ENCODE measurements around the gene LCNL1.
"Not testable (repeated sequence)": the region's sequence is repeated elsewhere in the genome, so short reads cannot be mapped to it uniquely, and the experiment has no call there.

The LCNL1 gene

GRCh38 chr9:137028263-137029057 is 45.7 kb downstream of the LCNL1 start:
- no peak for FAIRE-seq

- no peak for FAIRE-seq
Observed at GRCh38 chr9:137029058-137029936, 46.5 kb downstream of the LCNL1 start.

- no peak for FAIRE-seq
Observed at GRCh38 chr9:137030006-137030405, 47.2 kb downstream of the LCNL1 start.

DNA sequence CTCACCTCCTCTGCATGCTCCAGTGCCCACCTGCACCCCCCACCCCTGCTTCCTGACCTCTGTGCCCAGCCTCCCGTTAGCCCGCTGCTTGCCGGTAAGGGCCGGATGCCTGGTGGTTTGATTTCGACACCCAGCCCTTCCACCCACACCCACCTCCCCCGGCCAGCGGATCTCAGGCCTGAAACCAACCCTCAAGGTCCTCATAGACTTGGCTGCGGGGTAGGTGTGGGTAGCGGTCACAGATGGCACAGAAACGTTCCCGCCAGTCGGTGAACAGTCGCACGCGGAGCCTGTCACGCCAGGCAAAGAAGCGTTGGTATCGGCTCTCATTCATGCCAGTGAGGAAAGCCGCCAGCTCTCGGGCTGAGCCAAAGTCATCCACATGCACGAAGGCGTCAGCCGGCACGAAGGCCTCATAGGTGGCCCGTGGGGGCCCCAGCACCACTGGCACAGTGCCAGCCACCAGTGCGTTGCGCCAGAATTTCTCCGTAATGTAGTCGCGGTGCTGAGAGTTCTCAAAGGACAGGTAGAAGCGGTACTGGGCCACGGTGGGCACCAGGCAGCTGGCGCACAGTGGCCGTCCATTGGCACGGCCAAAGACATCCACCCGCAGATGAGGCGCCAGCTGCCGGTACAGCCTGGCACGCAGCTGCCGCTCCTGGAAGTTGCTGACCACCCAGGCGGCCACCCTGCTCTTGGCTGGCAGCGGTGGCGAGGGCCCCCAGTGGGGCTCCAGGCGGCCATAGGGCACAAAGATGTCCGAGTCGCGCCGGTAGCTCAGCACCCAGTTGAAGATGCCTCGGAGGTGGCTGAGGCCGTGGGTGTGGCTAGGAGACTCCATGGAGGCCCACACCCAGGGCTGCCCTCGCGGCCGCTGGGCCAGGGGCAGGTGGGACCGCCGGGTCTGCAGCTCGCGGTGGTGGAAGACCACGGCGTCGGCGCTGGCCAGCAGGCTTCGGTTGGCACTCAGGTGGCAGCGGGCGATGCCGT is 48.0 kb downstream of the LCNL1 start:
- no peak for FAIRE-seq

DNA sequence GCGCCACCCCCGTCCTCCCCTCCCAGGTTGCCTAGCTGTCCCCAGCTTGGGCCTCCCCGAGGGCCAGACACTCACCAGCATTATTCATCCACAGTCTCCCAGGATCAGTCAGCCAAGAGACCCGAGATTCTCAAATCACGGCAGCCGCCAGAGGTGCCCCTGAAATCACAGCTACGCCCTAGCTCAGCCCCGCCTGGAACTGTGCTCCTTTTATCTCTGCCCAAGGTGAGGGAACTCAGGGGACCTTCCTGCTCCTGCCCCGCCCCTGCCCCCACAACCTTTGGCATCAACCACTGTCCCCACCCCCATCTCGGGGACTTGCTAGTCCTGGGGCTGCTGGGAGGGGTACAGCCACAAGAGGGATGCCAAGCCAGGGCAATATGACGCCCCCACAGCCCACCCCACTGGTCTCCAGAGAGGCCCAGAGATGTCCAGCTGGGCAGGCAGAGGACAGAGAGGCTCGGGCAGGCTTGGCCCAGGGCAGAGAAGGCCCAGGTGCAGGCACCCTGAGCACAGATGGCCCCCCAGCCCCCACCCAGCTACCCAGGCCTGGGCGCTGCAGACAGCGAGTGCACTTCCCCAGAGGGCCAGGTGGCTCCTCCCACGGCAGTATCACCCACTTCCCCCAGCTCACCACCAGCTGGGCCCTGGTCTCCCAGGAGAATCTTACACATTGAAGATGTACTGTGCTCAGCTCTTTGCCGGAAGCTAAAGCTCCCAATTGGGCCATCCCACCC is 49.3 kb downstream of the LCNL1 start, which contains the start of gene FUT7:
TSS of gene FUT7 (minus strand) at position 185 of the 737 bp plus-strand sequence. CDS start at position 88, 97 bp downstream.
- no peak for FAIRE-seq

GRCh38 chr9:137032858-137033257 is 50.1 kb downstream of the LCNL1 start:
- no peak for FAIRE-seq

GRCh38 chr9:137033481-137033880 is 50.7 kb downstream of the LCNL1 start:
- FAIRE-seq: not testable (repeated sequence)

DNA sequence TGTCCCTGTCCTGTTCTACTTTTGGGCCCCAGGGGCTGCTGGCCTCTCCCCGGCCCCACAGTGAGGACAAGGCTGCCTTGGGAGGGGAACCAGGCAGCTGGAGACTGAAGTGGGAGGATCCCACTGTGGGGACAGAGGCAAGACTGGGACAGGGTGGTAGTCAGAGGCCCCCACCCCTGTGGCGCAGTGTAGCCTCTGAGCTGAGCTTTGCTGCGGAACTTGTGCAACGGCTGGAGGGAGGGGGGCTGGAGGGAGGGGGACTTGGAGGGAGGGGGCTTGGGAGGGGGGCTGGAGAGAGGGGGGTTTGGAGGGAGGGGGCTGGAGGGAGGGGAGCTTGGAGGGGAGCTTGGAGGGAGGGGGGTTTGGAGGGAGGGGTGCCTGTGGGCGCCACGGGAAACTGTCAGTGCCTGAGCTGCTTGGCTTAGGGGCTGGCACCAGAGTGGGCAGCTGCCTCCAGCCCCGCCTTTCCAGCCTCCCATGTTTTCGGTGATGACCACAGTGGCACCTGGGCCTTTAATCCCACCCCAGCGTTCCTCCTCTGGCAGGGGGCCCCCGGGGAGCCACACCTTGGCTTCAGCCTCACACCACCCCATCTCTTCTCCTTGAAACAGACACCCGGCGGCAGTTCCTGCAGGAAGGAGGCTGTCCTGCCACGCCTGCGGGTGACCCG is 51.4 kb downstream of the LCNL1 start:
- no peak for FAIRE-seq

DNA sequence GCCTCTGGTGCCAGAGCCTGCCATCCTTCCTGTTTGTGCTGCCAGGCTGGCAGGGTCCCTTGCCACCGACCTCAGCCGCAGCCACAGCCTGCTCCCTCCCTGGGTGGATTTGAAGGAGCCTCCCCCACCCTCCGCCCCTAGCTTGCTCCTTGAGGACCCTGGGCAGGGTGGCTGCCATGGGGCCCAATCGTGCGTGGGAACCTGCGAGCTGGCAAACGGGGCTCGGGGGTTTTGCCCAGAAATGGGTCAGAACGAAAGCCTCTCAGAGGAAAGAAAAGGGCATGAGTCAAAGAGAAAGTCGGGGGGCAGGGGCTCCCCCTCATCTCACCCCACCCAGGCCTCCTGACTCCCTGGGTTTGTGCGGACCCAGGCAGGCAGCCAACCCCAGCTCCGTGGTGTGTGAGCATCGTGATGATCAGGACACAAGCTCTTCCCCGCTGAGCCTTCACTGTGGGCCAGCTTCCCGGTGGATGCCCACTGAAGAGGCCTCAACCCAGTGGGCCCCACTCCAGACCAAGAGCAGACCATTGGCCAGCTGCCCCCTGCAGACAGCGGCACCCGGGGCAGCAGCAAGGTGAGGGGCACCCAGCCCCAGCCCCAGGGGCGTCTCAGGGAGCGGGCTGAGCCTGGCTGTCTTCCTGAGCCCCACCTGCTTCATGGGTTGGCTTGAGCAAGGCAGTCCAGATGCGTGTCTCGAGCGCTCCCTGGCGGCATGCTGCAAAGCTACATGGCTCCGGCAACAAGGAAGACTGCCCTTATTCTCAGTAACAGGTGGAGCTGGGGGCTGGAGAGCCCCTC is 52.1 kb downstream of the LCNL1 start:
- no peak for FAIRE-seq
